Measurements from ENCODE around the gene LZTR1.

LZTR1 gene

GRCh38 chr22:20992056-20992442 is 10.0 kb downstream of the LZTR1 start:
- in situ Hi-C loops (cut with HindIII; ENCODE audit: low pct_ligation_motif_present, low pct_unique_long_range_greater_than_20kb, low sequenced_read_pairs): no loop called here
- no peak for DNase-seq

GRCh38 chr22:20992456-20993303 is 10.6 kb downstream of the LZTR1 start:
- no peak for DNase-seq
- in situ Hi-C loops (cut with HindIII; ENCODE audit: low pct_ligation_motif_present, low pct_unique_long_range_greater_than_20kb, low sequenced_read_pairs): no loop called here

- in situ Hi-C loops (cut with HindIII; ENCODE audit: low pct_ligation_motif_present, low pct_unique_long_range_greater_than_20kb, low sequenced_read_pairs): no loop called here
Observed at GRCh38 chr22:20993304-20994127, 11.4 kb downstream of the LZTR1 start.

GRCh38 chr22:20994128-20994901 is 12.2 kb downstream of the LZTR1 start:
- DNase-seq: no peak
- in situ Hi-C loops (cut with HindIII; ENCODE audit: low pct_ligation_motif_present, low pct_unique_long_range_greater_than_20kb, low sequenced_read_pairs): no loop called here

More at GRCh38 chr22:20993304-20994127, 11.4 kb downstream of the LZTR1 start:
- DNase-seq: no peak

GRCh38 chr22:20994902-20995241 is 12.8 kb downstream of the LZTR1 start:
- DNase-seq: no peak
- in situ Hi-C loops (cut with HindIII; ENCODE audit: low pct_ligation_motif_present, low pct_unique_long_range_greater_than_20kb, low sequenced_read_pairs): no loop called here

GRCh38 chr22:20995329-20996030 is 13.4 kb downstream of the LZTR1 start:
- in situ Hi-C loops (cut with HindIII; ENCODE audit: low pct_ligation_motif_present, low pct_unique_long_range_greater_than_20kb, low sequenced_read_pairs): no loop called here
- DNase-seq: no peak

- in situ Hi-C loops (cut with HindIII; ENCODE audit: low pct_ligation_motif_present, low pct_unique_long_range_greater_than_20kb, low sequenced_read_pairs): no loop called here
- no peak for DNase-seq
Observed at GRCh38 chr22:20996031-20996410, 13.9 kb downstream of the LZTR1 start.

GRCh38 chr22:20996598-20997535 is 14.8 kb downstream of the LZTR1 start:
- in situ Hi-C loops (cut with HindIII; ENCODE audit: low pct_ligation_motif_present, low pct_unique_long_range_greater_than_20kb, low sequenced_read_pairs): no loop called here
- DNase-seq: no peak

- in situ Hi-C loops (cut with HindIII; ENCODE audit: low pct_ligation_motif_present, low pct_unique_long_range_greater_than_20kb, low sequenced_read_pairs): no loop called here
Observed at GRCh38 chr22:20997536-20998257, 15.6 kb downstream of the LZTR1 start.

GRCh38 chr22:20998411-20999336 is 16.6 kb downstream of the LZTR1 start:
- in situ Hi-C loops (cut with HindIII; ENCODE audit: low pct_ligation_motif_present, low pct_unique_long_range_greater_than_20kb, low sequenced_read_pairs): no loop called here

More at GRCh38 chr22:20997536-20998257, 15.6 kb downstream of the LZTR1 start:
- DNase-seq: no peak

GRCh38 chr22:20999350-21000206 is 17.5 kb downstream of the LZTR1 start:
- in situ Hi-C loops (cut with HindIII; ENCODE audit: low pct_ligation_motif_present, low pct_unique_long_range_greater_than_20kb, low sequenced_read_pairs): no loop called here
- DNase-seq: no peak

More at GRCh38 chr22:20998411-20999336, 16.6 kb downstream of the LZTR1 start:
- DNase-seq: no peak

GRCh38 chr22:21000207-21000986 is 18.3 kb downstream of the LZTR1 start:
- no peak for DNase-seq
- in situ Hi-C loops (cut with HindIII; ENCODE audit: low pct_ligation_motif_present, low pct_unique_long_range_greater_than_20kb, low sequenced_read_pairs): no loop called here

- in situ Hi-C loops (cut with HindIII; ENCODE audit: low pct_ligation_motif_present, low pct_unique_long_range_greater_than_20kb, low sequenced_read_pairs): no loop called here
- no peak for DNase-seq
Observed at GRCh38 chr22:21000987-21001600, 19.0 kb downstream of the LZTR1 start.

Measured in ACHN (cell line).